A549 (cell line): ENCODE results near the gene AIG1. TPM values are rescaled to one million over a fixed set of nuclear protein-coding genes. Genes with fewer than 3 reads are reported as not detected.

Experiments
- ATAC-seq, 2 experiments: fragments of 200-7000 bp in 1 of 2; fragments of >200 bp in 1 of 2; cut with Nextera tagmentation in 1 of 2; cut with Tn5 transposase in 1 of 2; 3 replicates each; pipeline versions ENCODE4 v1.8.0 to v1.9.1; 2018 to 2020; ENCODE audit warnings: mild to moderate bottlenecking in 1 of 2, moderate library complexity in 1 of 2
- CTCF ChIA-PET: fragments of 300-600 bp; sonication (Branson Sonifier 250); formaldehyde crosslinking; extraction: SDS; loops from one replicate; lab custom pipeline; 2021; ENCODE audit warnings: antibody characterized with exemption, inconsistent platforms; lab: Yijun Ruan, JAX
- POLR2A ChIA-PET: fragments of 350-600 bp; formaldehyde crosslinking; extraction: SDS; loops from one replicate; lab custom pipeline; 2021; ENCODE audit warnings: antibody characterized with exemption, inconsistent platforms; lab: Yijun Ruan, JAX
- DNase-seq, 2 experiments: peaks; one replicate each; pipeline versions ENCODE4 v3.0.0 to v3.0.0-alpha.2; 2011 to 2016; ENCODE audit warnings: low read depth in 1 of 2, low spot score in 1 of 2
- FAIRE-seq: peaks from 2 replicates; lab custom pipeline; 2011; peaks lifted over from hg19 to GRCh38; lab: Jason Lieb, UNC
- H3K27ac ChIP-seq, 2 experiments: fragments of >200 bp; sonication (Bioruptor Twin); formaldehyde crosslinking; 3 replicates each; pipeline ENCODE4 v1.5.1; 2016 to 2017
- H3K4me1 ChIP-seq: fragments of >200 bp; sonication (Bioruptor Twin); formaldehyde crosslinking; 3 replicates; pipeline ENCODE4 v1.6.1; 2016
- H3K4me2 ChIP-seq: fragments of >200 bp; sonication (Bioruptor Twin); formaldehyde crosslinking; 3 replicates; pipeline ENCODE4 v1.6.1; 2016
- H3K4me3 ChIP-seq: fragments of >200 bp; sonication (Bioruptor Twin); formaldehyde crosslinking; 3 replicates; pipeline ENCODE4 v1.5.1; 2016
- H3K9me3 ChIP-seq: fragments of >200 bp; sonication (Bioruptor Twin); formaldehyde crosslinking; 3 replicates; pipeline ENCODE4 v1.6.1; 2016
- CBX8 ChIP-seq: fragments of 200-600 bp; sonication (generic); IDR thresholded peaks from 2 replicates; pipeline ENCODE4 v1.6.1; 2016
- FOSB ChIP-seq: fragments of 250-450 bp; sonication (Bioruptor Pico); IDR thresholded peaks from 2 replicates; pipeline ENCODE4 v1.5.0; 2020; ENCODE audit warnings: mild to moderate bottlenecking, moderate library complexity
- HOXA7 ChIP-seq: fragments of 250-450 bp; sonication (Bioruptor Pico); IDR thresholded peaks from 2 replicates; pipeline ENCODE4 v1.5.0; 2020; ENCODE audit warnings: mild to moderate bottlenecking, moderate library complexity
- JUNB ChIP-seq: fragments of >200 bp; sonication (Bioruptor Twin); formaldehyde crosslinking; IDR thresholded peaks from 2 replicates; pipeline ENCODE4 v1.6.1; 2016
- KDM5A ChIP-seq: fragments of 200-600 bp; sonication (generic); IDR thresholded peaks from 2 replicates; pipeline ENCODE4 v1.6.1; 2016; ENCODE audit warnings: antibody characterized with exemption, mild to moderate bottlenecking
- MYC ChIP-seq: IDR thresholded peaks from 2 replicates; pipeline ENCODE4 v1.6.1; 2012; ENCODE audit warnings: mild to moderate bottlenecking, inconsistent platforms, low read length, improper control_type of control experiment, borderline replicate concordance
- NFE2L2 ChIP-seq: fragments of 150-350 bp; conservative IDR thresholded peaks from 2 replicates; pipeline ENCODE4 v1.6.1; 2014; ENCODE audit warnings: low read length
- PHF8 ChIP-seq: fragments of 200-600 bp; sonication (generic); IDR thresholded peaks from 2 replicates; pipeline ENCODE4 v1.6.1; 2016; ENCODE audit warnings: low read depth, mild to moderate bottlenecking, antibody characterized with exemption, moderate library complexity, borderline replicate concordance
- POLR2A ChIP-seq: IDR thresholded peaks from 2 replicates; pipeline ENCODE4 v1.6.1; 2012; ENCODE audit warnings: mild to moderate bottlenecking, low read length
- POLR2AphosphoS2 ChIP-seq: conservative IDR thresholded peaks from 2 replicates; pipeline ENCODE4 v1.6.1; 2012; ENCODE audit warnings: low read length, improper control_type of control experiment, inconsistent platforms
- RAD21 ChIP-seq, 2 experiments: fragments of >200 bp in 1 of 2; sonication (Bioruptor Twin) in 1 of 2; formaldehyde crosslinking in 1 of 2; IDR thresholded peaks in 1 of 2; conservative IDR thresholded peaks in 1 of 2; 2 replicates in 1 of 2; 3 replicates in 1 of 2; pipeline ENCODE4 v1.6.1; 2012 to 2018; ENCODE audit warnings: inconsistent platforms in 1 of 2
- RCOR1 ChIP-seq: fragments of 150-350 bp; IDR thresholded peaks from 2 replicates; pipeline ENCODE4 v1.6.1; 2014; ENCODE audit warnings: antibody characterized with exemption, low read length, low read depth
- RNF2 ChIP-seq: fragments of 200-600 bp; sonication (generic); IDR thresholded peaks from 2 replicates; pipeline ENCODE4 v1.6.1; 2016; ENCODE audit warnings: low read depth, mild to moderate bottlenecking, antibody characterized with exemption, moderate library complexity, borderline replicate concordance
- ZC3H11A ChIP-seq: fragments of 450-650 bp; IDR thresholded peaks from 2 replicates; pipeline ENCODE4 v1.6.1; 2014; ENCODE audit warnings: antibody characterized with exemption, mild to moderate bottlenecking
- ZNF302 ChIP-seq: fragments of 250-450 bp; sonication (Bioruptor Pico); IDR thresholded peaks from 2 replicates; pipeline ENCODE4 v1.9.0; 2021; ENCODE audit warnings: inconsistent platforms, mild to moderate bottlenecking, moderate library complexity
- WGBS: methylation state at CpG from one replicate; pipeline ENCODE4 v1.1.6; 2017; ENCODE audit errors: missing lambda C conversion rate; 5-methylcytosine and 5-hydroxymethylcytosine counted together
- polyA plus RNA-seq, 4 experiments: library from polyadenylated mRNA; depleted of rRNA in 3 of 4; stranded (reverse); fragments of >200 nt; fragmentation: RNase III in 1 of 4; extraction: RNeasy Plus Mini Kit Qiagen cat#74134 plus additional on column Dnase treatment in 1 of 4; gene quantifications; 2 replicates in 3 of 4; 3 replicates in 1 of 4; pipeline ENCODE4 v1.2.3, GENCODE V29; 2011 to 2017
- TF ChIP-seq, protein P1 (sequence below): fragments of 150-350 bp; IDR thresholded peaks from 2 replicates; pipeline ENCODE4 v1.6.1; 2014; ENCODE audit warnings: low read depth, mild to moderate bottlenecking, low read length
- TF ChIP-seq, protein P2 (sequence below): IDR thresholded peaks from 2 replicates; pipeline ENCODE4 v1.6.1; 2012; ENCODE audit warnings: low read depth, borderline replicate concordance
- TF ChIP-seq, protein P3 (sequence below): fragments of 250-450 bp; sonication (Bioruptor Pico); IDR thresholded peaks from 2 replicates; pipeline ENCODE4 v1.5.0; 2021; ENCODE audit warnings: mild to moderate bottlenecking, moderate library complexity, borderline replicate concordance
- TF ChIP-seq, protein P4 (sequence below): IDR thresholded peaks from 2 replicates; pipeline ENCODE4 v1.6.1; 2012
- TF ChIP-seq, protein P5 (sequence below): fragments of >200 bp; sonication (Bioruptor Twin); formaldehyde crosslinking; IDR thresholded peaks from 3 replicates; pipeline ENCODE4 v1.5.1; 2016

The AIG1 gene
- polyA plus RNA-seq, 2 of the 4 experiments (the other 2 are of a cell fraction), result 29.5 to 38.3 TPM

DNA sequence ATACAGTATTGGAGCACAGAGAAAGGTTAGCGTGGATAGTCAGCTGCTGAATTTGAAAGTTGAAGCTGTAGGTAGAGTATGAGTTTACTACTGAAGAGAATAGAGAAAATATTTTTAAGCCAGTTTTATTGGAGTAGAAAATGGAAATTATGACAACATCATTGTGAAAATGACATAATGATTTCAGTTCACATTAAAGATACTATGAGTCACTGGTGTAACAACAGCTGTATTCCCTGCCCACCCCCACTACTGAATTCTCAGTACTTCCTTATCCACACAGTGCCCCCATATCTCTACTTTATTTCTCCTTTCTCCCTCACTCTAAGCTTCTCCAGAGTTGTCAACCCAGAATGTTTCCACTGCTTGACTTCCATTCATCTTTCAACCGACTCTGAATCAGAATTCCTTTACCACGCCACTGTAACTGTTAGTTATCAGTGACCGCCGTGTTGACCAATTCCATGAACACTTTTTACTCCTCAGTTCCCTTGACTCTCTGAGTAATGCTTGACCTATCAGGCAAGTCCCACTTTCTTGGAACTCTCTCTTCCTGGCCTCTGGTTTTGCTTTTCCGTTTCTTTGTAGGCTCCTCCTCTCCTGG lies 139.6 kb downstream of the AIG1 start:
- H3K4me1 ChIP-seq, result no peaks in the 10 kb centered on the region
- DNase-seq (no peak), FAIRE-seq (no peak), ATAC-seq (no peak)
- no peak overlapping the region for H3K4me3 ChIP-seq
- WGBS, result 92% methylated on average over 6 of the region's 6 CpGs
- TF ChIP-seq MYC (no peak), ZC3H11A (no peak), CBX8 (no peak), NFE2L2 (no peak), ZNF302 (CRISPR knock-in tag) (no peak), PHF8 (no peak), JUNB (no peak), RNF2 (no peak), RCOR1 (no peak), KDM5A (no peak)
- TF ChIP-seq, protein P1, sequence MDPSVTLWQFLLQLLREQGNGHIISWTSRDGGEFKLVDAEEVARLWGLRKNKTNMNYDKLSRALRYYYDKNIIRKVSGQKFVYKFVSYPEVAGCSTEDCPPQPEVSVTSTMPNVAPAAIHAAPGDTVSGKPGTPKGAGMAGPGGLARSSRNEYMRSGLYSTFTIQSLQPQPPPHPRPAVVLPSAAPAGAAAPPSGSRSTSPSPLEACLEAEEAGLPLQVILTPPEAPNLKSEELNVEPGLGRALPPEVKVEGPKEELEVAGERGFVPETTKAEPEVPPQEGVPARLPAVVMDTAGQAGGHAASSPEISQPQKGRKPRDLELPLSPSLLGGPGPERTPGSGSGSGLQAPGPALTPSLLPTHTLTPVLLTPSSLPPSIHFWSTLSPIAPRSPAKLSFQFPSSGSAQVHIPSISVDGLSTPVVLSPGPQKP, result no peak
- TF ChIP-seq, protein P2, sequence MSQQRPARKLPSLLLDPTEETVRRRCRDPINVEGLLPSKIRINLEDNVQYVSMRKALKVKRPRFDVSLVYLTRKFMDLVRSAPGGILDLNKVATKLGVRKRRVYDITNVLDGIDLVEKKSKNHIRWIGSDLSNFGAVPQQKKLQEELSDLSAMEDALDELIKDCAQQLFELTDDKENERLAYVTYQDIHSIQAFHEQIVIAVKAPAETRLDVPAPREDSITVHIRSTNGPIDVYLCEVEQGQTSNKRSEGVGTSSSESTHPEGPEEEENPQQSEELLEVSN, result no peak
- TF ChIP-seq, protein P3, sequence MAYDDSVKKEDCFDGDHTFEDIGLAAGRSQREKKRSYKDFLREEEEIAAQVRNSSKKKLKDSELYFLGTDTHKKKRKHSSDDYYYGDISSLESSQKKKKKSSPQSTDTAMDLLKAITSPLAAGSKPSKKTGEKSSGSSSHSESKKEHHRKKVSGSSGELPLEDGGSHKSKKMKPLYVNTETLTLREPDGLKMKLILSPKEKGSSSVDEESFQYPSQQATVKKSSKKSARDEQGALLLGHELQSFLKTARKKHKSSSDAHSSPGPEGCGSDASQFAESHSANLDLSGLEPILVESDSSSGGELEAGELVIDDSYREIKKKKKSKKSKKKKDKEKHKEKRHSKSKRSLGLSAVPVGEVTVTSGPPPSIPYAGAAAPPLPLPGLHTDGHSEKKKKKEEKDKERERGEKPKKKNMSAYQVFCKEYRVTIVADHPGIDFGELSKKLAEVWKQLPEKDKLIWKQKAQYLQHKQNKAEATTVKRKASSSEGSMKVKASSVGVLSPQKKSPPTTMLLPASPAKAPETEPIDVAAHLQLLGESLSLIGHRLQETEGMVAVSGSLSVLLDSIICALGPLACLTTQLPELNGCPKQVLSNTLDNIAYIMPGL, result no peak
- TF ChIP-seq, protein P4, sequence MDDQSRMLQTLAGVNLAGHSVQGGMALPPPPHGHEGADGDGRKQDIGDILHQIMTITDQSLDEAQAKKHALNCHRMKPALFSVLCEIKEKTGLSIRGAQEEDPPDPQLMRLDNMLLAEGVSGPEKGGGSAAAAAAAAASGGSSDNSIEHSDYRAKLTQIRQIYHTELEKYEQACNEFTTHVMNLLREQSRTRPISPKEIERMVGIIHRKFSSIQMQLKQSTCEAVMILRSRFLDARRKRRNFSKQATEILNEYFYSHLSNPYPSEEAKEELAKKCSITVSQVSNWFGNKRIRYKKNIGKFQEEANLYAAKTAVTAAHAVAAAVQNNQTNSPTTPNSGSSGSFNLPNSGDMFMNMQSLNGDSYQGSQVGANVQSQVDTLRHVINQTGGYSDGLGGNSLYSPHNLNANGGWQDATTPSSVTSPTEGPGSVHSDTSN, result no peak
- TF ChIP-seq, protein P5, sequence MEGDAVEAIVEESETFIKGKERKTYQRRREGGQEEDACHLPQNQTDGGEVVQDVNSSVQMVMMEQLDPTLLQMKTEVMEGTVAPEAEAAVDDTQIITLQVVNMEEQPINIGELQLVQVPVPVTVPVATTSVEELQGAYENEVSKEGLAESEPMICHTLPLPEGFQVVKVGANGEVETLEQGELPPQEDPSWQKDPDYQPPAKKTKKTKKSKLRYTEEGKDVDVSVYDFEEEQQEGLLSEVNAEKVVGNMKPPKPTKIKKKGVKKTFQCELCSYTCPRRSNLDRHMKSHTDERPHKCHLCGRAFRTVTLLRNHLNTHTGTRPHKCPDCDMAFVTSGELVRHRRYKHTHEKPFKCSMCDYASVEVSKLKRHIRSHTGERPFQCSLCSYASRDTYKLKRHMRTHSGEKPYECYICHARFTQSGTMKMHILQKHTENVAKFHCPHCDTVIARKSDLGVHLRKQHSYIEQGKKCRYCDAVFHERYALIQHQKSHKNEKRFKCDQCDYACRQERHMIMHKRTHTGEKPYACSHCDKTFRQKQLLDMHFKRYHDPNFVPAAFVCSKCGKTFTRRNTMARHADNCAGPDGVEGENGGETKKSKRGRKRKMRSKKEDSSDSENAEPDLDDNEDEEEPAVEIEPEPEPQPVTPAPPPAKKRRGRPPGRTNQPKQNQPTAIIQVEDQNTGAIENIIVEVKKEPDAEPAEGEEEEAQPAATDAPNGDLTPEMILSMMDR, result no peak
- ChIA-PET CTCF (interaction anchor here (0.7 kb wide), 1 partner anchor 572 kb away, joined by 3 read pairs; no protein-coding TSS in a partner anchor), POLR2A (no interaction called here)
- no peak overlapping the region for H3K4me2 ChIP-seq
- H3K27ac ChIP-seq, result no peak overlapping the region
- H3K9me3 ChIP-seq, result no peaks in the 10 kb centered on the region

DNA sequence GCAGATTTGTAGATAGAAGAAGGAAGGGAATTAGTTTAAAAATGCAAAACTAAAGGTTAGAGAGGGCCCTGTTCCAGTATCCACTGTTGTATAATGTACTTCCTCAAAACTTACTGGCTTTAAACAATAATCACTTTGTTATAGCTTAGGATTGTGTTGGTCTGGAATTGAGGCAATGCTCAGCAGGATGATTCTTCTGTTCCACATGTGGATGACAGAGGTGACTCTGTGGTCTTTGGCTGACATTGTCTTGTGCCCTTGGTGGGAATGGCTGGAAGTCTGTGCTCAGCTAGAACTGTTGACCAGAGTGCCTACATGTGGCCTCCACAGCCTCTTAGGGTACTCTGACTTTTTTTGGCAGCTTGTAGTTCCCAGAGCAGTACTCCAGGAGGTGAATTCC lies 143.4 kb downstream of the AIG1 start:
- no peaks in the 10 kb centered on the region for H3K4me1 ChIP-seq
- FAIRE-seq, result no peak
- POLR2A ChIA-PET, result no interaction called here
- no peak overlapping the region for H3K27ac ChIP-seq
- CTCF ChIA-PET, result interaction anchor here (1.0 kb wide), 1 partner anchor 17 kb away, joined by 4 read pairs; no protein-coding TSS in a partner anchor
- H3K9me3 ChIP-seq, result no peaks in the 10 kb centered on the region
- no peak for ATAC-seq
- no peak for DNase-seq
- TF ChIP-seq KDM5A, result no peak
- TF ChIP-seq RNF2, result no peak
- no peak for TF ChIP-seq HOXA7 (CRISPR knock-in tag)
- TF ChIP-seq NFE2L2, result no peak
- TF ChIP-seq RAD21 (conservative IDR thresholded peaks at IDR 0.05 in 1 of 2, IDR thresholded peaks at IDR 0.05 in 1 of 2), result no peak
- no peak for TF ChIP-seq JUNB
- TF ChIP-seq, protein P3, result no peak
- TF ChIP-seq POLR2AphosphoS2, result no peak
- TF ChIP-seq ZC3H11A, result no peak
- no peak for TF ChIP-seq CBX8
- TF ChIP-seq POLR2A, result no peak
- TF ChIP-seq FOSB (CRISPR knock-in tag), result no peak
- H3K4me3 ChIP-seq, result no peak overlapping the region
- H3K4me2 ChIP-seq, result no peak overlapping the region
